GM13977 (cell line): ENCODE measurements around the gene FOXO6.

Source experiments
- DNase-seq: peaks from one replicate; pipeline ENCODE4 v3.0.0; 2012; ENCODE audit warnings: low spot score
- in situ Hi-C: fragments of 300-500 bp; cut with MboI; formaldehyde crosslinking; loops from one replicate; pipeline ENCODE4 v1.12.0; 2022; ENCODE audit warnings: low sequenced_read_pairs, low pct_unique_long_range_greater_than_20kb, mixed read lengths, inconsistent platforms; ENCODE audit not compliant: unreplicated experiment
- TF ChIP-seq, protein P1 (sequence below): IDR thresholded peaks from 2 replicates; pipeline ENCODE4 v1.5.1; 2012; ENCODE audit warnings: mild to moderate bottlenecking, control low read depth; ENCODE audit not compliant: insufficient read depth; ENCODE audit errors: extremely low read depth, missing control alignments

Gene FOXO6

DNA sequence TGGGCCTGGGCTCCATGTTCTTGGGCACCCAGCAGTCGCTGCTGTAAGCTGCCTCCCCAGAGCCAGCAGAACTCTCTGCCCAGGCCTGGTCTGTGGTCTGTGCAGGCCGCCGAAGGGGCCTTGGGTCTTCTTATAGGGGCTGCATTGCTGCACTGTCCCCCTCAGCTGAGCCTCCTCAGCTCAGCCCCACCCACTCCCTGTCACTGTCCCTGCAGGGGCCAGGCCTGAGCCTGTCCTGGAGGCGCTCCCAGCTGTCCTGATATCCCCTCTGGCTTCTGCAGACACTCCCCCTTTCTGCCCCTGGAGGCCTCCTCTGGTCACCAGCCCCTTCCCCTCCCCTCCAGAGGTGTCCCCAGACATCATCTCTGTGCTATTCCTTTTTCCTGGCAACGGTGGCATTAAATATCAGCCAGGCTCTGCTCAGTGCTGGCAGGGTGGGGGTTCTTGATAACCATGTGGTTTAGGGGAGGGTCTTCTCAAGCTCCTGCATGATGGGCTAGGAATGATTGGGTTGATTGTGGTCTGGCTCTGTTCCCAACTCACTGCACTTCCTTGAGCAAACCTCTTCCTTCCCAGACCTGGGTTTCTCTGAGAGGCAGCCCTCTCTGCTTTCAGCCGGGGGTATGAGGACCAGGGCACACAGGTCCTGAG lies 3.7 kb upstream of the FOXO6 start:
- TF ChIP-seq, protein P1, sequence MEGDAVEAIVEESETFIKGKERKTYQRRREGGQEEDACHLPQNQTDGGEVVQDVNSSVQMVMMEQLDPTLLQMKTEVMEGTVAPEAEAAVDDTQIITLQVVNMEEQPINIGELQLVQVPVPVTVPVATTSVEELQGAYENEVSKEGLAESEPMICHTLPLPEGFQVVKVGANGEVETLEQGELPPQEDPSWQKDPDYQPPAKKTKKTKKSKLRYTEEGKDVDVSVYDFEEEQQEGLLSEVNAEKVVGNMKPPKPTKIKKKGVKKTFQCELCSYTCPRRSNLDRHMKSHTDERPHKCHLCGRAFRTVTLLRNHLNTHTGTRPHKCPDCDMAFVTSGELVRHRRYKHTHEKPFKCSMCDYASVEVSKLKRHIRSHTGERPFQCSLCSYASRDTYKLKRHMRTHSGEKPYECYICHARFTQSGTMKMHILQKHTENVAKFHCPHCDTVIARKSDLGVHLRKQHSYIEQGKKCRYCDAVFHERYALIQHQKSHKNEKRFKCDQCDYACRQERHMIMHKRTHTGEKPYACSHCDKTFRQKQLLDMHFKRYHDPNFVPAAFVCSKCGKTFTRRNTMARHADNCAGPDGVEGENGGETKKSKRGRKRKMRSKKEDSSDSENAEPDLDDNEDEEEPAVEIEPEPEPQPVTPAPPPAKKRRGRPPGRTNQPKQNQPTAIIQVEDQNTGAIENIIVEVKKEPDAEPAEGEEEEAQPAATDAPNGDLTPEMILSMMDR: no peak
- no peak for DNase-seq
- in situ Hi-C loops: no loop called here

DNA sequence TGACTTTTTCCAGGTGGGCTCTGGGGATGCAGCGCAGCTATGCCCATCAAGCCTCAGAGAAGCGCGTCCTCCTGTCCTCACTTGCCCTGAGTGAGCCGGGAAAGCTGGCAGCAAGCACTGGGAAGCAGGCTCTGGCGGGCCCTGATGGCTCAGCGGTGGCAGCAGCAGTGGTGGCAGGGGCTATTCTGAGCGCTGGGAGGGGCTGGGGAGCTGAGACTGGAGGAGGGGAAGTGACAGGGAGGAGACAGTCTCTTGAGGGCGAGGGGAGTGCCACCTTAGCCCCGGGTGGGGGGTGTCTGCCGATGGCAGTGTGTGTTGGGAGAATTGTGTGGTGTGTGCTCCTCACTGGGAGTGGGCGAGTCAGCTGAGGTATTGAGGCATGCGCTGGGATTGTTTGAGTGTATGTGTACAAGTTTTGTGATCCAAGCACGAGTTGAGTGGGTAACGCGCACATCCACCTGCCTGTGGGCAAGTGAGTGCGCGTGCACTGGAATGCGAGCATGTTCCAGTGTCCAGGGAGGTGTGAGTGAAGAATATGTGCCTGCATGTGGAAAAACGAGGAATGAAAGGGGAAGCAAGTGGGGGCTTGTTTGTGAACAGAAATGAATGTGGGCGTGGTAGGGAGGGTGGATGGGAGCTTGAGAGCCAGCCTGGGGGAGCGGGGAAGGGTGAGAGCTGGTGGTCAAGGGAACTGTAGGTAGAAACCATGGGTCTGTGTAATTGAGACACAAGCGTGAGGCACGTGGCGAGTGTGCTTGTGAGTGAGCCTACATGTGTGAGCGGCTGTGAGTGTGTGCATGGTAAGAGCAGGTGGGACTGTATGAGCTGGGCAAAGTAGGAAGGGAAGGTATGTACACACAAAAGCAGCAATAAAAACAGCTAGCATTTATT lies 2.9 kb upstream of the FOXO6 start:
- TF ChIP-seq, protein P1: no peak
- no peak for DNase-seq
- in situ Hi-C loops: no loop called here

DNA sequence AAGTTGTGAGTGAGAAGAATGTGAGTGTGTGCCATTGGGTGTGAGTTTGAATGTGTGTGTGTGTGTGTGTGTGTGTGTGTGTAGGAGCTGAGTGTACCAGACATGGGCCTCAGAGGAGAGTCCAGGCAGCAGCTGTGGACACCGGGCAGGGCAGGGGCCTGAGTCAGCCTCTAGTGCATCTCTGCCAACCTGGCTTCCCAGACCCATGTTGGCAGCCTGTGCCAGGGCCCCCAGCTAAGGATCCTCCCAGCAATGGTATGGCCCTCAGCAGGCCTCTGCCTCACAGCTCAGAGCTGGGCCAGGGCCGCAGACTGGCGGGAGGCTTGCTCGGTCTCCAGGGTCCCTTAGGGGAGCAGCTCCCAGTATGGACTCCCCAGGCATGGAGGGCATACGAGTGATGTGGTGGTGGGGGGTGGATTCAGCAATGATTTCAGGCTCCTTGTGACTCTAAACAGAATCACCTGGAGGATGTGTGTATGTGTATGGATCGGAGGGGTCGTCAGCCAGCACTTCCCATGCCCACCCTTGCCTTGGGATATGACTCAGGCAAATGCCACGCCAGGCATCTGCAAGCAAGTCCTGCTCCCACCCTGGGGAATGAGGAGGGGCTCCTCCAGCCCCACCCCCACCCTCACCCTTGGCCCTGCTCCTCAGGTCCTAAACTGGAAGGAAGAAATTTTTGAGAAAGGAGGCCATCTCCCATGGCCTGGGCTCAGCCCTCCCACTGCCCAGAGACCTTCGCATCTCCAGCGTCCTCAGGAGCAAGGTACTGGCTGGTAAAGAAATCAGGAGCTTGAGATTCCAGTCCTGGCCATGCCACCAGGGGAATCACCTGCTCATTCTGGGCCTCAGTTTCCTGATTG lies 1.8 kb upstream of the FOXO6 start:
- TF ChIP-seq, protein P1: no peak
- in situ Hi-C loops: no loop called here
- no peak for DNase-seq

DNA sequence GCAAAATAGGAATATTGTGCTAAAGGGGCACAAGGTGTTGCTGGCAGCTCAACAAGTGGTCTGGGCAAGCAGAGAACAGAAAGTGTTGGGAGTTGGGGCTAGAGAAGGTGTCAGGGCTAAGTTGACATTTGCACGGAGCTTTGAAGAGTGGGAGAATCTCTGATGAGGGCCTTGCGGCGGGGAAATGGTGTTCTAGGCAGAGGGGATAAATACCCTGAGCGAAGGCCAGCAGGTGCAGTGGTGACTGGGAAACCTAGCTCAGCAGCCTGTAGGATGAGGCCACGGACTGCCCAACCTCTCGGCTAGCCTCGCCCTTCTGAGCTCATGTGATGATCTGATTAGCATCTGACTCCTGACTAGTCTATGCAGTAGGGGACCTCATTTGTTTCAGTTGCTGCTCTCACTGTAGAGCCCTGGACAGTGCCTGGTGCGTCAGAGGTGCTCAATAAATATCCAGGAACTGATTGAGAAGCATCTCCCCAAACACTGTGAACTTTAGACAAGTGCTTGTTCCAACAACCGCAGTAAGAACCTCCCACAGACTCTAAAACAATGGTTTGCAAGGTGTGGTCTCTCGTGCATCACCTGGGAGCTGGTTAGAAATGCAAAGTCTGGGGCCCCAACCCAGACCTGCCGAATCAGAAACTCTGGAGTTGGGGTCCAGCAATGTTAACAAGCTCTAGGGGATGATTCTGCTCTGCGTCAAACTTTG lies 1.0 kb upstream of the FOXO6 start:
- TF ChIP-seq, protein P1: no peak
- no peak for DNase-seq
- in situ Hi-C loops: no loop called here

DNA sequence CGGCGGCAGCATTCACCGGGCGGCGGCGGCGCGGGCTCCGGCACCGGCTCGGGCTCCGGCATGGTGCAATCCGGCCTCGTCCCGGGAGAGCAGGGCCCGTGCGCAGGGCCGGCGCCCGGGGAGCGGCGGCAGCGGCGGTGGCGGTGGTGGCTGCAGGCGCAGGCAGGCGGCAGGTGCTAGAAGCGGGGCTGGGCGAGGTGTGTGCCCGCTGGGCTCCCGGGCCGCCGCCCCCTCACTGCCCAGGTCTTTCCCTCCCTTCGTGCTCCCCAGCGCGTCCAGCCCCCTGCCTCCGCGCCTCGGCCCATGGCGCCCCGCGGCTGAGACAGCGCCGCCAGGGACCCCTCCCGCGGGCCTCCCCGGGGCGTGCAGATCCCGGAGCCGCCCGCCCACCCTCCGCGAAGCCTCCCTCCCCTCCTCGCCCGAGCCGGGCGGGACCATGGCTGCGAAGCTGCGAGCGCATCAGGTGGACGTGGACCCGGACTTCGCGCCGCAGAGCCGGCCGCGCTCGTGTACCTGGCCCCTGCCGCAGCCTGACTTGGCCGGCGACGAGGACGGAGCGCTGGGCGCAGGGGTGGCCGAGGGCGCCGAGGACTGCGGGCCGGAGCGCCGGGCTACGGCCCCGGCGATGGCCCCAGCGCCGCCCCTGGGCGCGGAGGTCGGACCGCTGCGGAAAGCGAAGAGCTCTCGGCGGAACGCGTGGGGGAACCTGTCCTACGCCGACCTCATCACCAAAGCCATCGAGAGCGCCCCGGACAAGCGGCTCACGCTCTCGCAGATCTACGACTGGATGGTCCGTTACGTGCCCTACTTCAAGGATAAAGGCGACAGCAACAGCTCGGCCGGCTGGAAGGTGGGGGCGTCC lies 492 bp downstream of the FOXO6 start:
- peak; percentile 61 for DNase-seq
- in situ Hi-C loops: no loop called here
- TF ChIP-seq, protein P1: no peak
